DOHH2 (cell line): ENCODE results near the gene H1-8.
"Not testable (repeated sequence)": the region's sequence is repeated elsewhere in the genome, so short reads cannot be mapped to it uniquely, and the experiment has no call there.

Source experiments
- H3F3A ChIP-seq: fragments of 200-600 bp; sonication (generic), shearing (Covaris generic); 2 replicates; pipeline ENCODE4 v1.6.0; 2016; ENCODE audit warnings: antibody characterized with exemption, mild to moderate bottlenecking; ENCODE audit not compliant: control insufficient read depth, insufficient read depth
- H3K27ac ChIP-seq: fragments of 200-600 bp; sonication (generic); 2 replicates; pipeline ENCODE4 v1.5.1; 2014; ENCODE audit warnings: low read depth, mild to moderate bottlenecking, low read length, moderate library complexity
- H3K27me3 ChIP-seq: fragments of 200-600 bp; sonication (generic); 2 replicates; pipeline ENCODE4 v1.6.1; 2014; ENCODE audit warnings: mild to moderate bottlenecking, low read length, mixed read lengths; ENCODE audit not compliant: control insufficient read depth
- H3K36me3 ChIP-seq: fragments of 200-600 bp; sonication (generic); 2 replicates; pipeline ENCODE4 v1.6.1; 2014; ENCODE audit warnings: mild to moderate bottlenecking, low read length, moderate library complexity, mixed read lengths; ENCODE audit not compliant: control insufficient read depth
- H3K4me1 ChIP-seq: fragments of 200-600 bp; sonication (generic); 2 replicates; pipeline ENCODE4 v1.6.1; 2014; ENCODE audit warnings: mild to moderate bottlenecking, low read length, mixed read lengths; ENCODE audit not compliant: control insufficient read depth
- H3K4me2 ChIP-seq: fragments of 200-600 bp; sonication (generic); 2 replicates; pipeline ENCODE4 v1.6.0; 2014; ENCODE audit warnings: mild to moderate bottlenecking, low read length, moderate library complexity
- H3K4me3 ChIP-seq: fragments of 200-600 bp; sonication (generic); 2 replicates; pipeline ENCODE4 v1.5.1; 2014; ENCODE audit warnings: mild to moderate bottlenecking, low read length, mixed read lengths
- H3K79me2 ChIP-seq: fragments of 200-600 bp; sonication (generic); 2 replicates; pipeline ENCODE4 v1.6.1; 2014; ENCODE audit warnings: mild to moderate bottlenecking, low read length, mixed read lengths; ENCODE audit not compliant: control insufficient read depth
- H3K9me2 ChIP-seq: fragments of 200-600 bp; sonication (generic); replicated peaks from 2 replicates; pipeline ENCODE4 v1.6.1; 2014; ENCODE audit warnings: mild to moderate bottlenecking, low read length, mixed read lengths; ENCODE audit not compliant: control insufficient read depth
- H3K9me3 ChIP-seq: fragments of 200-600 bp; sonication (generic); 2 replicates; pipeline ENCODE4 v1.6.1; 2014; ENCODE audit warnings: antibody characterized with exemption, low read length, mixed read lengths; ENCODE audit not compliant: control insufficient read depth, insufficient read depth
- H4K20me1 ChIP-seq: fragments of 200-600 bp; sonication (generic); 2 replicates; pipeline ENCODE4 v1.6.0; 2014; ENCODE audit warnings: low read depth, mild to moderate bottlenecking, antibody characterized with exemption, low read length, moderate library complexity; ENCODE audit not compliant: control insufficient read depth, insufficient read depth
- EZH2phosphoT487 ChIP-seq: fragments of 200-600 bp; sonication (generic); IDR thresholded peaks from 2 replicates; pipeline ENCODE4 v1.6.1; 2017; ENCODE audit warnings: borderline replicate concordance, mild to moderate bottlenecking, antibody characterized with exemption, low read length, moderate library complexity, mixed read lengths
- TF ChIP-seq, protein P1 (sequence below): fragments of 200-600 bp; sonication (generic); IDR thresholded peaks from one replicate; pipeline ENCODE4 v1.5.1; 2014; ENCODE audit warnings: antibody characterized with exemption, mild to moderate bottlenecking, low read depth, low read length; ENCODE audit not compliant: poor library complexity, severe bottlenecking

H1-8 gene

DNA sequence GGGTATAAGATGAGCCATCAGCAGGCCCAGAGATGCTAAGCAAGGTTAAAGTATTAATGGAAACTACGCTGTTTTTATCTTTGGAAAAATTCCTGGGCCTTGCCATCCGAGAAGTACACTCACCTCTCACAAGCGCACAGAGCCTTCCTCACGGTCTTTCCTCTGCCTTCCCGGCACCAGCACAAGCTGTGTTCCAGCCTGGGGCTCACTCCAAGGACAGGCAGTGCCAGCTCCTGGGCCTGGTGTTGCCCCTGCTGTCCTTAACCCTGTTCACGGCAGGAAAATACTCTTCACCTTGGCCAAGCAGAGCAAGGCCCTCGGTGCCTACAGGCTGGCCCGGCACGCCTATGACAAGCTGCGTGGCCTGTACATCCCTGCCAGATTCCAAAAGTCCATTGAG, 28.9 kb upstream of the H1-8 start:
- no peaks in the 10 kb centered on the region for H3K9me3 ChIP-seq
- no peaks in the 10 kb centered on the region for H3K79me2 ChIP-seq
- H3K27ac ChIP-seq, result no peak overlapping the region
- H3K36me3 ChIP-seq, result no peaks in the 10 kb centered on the region
- H4K20me1 ChIP-seq, result no peaks in the 10 kb centered on the region
- H3K4me1 ChIP-seq, result peaks cover 3% of the 10 kb centered on the region
- H3K4me3 ChIP-seq, result no peak overlapping the region
- no peaks in the 10 kb centered on the region for H3F3A ChIP-seq
- no peak for TF ChIP-seq EZH2phosphoT487
- TF ChIP-seq, protein P1, sequence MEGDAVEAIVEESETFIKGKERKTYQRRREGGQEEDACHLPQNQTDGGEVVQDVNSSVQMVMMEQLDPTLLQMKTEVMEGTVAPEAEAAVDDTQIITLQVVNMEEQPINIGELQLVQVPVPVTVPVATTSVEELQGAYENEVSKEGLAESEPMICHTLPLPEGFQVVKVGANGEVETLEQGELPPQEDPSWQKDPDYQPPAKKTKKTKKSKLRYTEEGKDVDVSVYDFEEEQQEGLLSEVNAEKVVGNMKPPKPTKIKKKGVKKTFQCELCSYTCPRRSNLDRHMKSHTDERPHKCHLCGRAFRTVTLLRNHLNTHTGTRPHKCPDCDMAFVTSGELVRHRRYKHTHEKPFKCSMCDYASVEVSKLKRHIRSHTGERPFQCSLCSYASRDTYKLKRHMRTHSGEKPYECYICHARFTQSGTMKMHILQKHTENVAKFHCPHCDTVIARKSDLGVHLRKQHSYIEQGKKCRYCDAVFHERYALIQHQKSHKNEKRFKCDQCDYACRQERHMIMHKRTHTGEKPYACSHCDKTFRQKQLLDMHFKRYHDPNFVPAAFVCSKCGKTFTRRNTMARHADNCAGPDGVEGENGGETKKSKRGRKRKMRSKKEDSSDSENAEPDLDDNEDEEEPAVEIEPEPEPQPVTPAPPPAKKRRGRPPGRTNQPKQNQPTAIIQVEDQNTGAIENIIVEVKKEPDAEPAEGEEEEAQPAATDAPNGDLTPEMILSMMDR, result no peak
- H3K27me3 ChIP-seq, result no peaks in the 10 kb centered on the region
- H3K4me2 ChIP-seq, result no peak overlapping the region
- no peaks in the 10 kb centered on the region for H3K9me2 ChIP-seq

DNA sequence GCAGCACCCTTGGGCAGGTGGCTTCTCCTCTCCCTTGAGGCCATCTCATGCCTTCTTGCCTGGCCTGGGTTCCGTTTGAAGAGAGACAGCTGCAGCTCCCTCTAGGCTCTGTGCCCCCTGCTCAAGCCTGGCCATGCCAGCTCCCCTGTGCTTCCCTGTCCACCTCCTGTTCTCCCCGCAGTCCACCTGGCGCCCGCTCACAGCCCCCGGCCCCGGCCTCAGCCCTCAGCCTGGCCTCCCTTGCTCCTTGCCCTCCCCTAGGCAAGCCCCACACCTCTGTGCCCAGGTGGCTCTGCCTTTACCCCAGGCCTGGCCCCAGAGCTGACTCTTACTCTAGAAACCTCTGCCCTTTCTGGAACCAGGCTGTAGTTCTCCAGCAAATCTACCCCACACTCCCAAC, 28.4 kb upstream of the H1-8 start:
- no peaks in the 10 kb centered on the region for H3K36me3 ChIP-seq
- no peak overlapping the region for H3K4me2 ChIP-seq
- peaks cover 3% of the 10 kb centered on the region for H3K4me1 ChIP-seq
- no peaks in the 10 kb centered on the region for H3K9me2 ChIP-seq
- no peaks in the 10 kb centered on the region for H3F3A ChIP-seq
- H3K9me3 ChIP-seq, result no peaks in the 10 kb centered on the region
- no peaks in the 10 kb centered on the region for H3K27me3 ChIP-seq
- TF ChIP-seq, protein P1, result no peak
- TF ChIP-seq EZH2phosphoT487, result no peak
- H3K79me2 ChIP-seq, result no peaks in the 10 kb centered on the region
- H4K20me1 ChIP-seq, result no peaks in the 10 kb centered on the region
- no peak overlapping the region for H3K27ac ChIP-seq
- H3K4me3 ChIP-seq, result no peak overlapping the region

DNA sequence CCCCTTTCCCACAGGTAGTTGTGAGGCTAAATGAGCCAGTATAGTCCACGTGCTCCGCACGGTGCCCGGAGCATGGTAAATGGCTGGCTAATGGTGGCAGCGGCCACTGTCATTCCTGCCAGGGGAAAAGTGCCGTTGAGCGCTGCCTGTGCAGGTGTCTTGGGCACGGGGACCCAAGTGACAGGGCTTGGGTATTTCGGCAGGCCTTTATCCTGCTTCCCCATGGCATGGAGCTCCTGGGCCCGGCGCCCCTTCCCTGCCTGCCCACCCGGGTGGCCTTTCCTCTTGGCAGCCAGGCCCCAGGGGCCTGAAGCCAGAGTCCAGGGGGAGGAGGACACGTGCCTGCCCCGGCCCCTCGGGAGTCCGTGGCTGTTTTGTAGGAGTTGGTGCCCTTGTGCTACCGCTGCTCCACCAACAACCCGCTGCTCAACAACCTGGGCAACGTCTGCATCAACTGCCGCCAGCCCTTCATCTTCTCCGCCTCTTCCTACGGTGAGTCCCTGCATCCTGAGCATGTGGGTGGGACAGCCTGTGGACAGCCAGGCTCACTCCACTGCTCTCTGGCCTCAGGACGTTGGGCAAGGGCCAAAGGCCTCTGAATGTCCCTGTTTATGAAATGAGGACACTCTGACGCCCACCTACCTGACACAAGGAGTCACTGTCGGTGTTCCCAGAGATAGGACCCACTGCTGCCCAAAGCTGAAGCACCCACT, 27.7 kb upstream of the H1-8 start:
- H3K27me3 ChIP-seq, H3K4me2 ChIP-seq: not testable (repeated sequence)

DNA sequence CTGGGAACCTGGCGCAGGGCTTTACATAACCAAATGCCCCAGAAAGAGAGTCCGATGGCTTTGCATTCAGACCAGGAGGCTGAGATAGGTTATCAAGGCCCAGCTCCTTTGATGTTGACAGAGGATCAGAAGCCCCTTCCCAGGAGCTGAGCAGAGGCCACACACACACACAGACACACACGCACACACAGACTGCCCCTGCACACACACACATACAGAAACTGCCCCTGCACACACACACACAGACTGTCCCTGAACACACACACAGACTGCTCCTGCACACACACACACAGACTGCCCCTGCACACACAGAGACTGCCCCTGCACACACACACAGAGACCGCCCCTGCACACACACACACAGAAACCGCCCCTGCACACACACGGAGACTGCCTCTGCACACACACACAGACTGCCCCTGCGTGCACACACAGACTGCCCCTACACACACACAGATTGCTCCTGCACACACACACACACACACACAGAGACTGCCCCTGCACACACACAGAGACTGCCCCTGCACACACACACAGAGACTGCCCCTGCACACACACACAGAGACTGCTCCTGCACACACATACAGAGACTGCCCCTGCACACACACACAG, 27.0 kb upstream of the H1-8 start:
- H3K36me3 ChIP-seq, H3K4me2 ChIP-seq, H3K4me1 ChIP-seq, H3K27me3 ChIP-seq, H4K20me1 ChIP-seq, H3F3A ChIP-seq, H3K27ac ChIP-seq, H3K9me2 ChIP-seq, H3K79me2 ChIP-seq, H3K4me3 ChIP-seq, H3K9me3 ChIP-seq: not testable (repeated sequence)

More for the DNA sequence above, 27.7 kb upstream of the H1-8 start:
- H3K79me2 ChIP-seq, H3F3A ChIP-seq, H3K9me2 ChIP-seq, H3K27ac ChIP-seq, H4K20me1 ChIP-seq, H3K36me3 ChIP-seq, H3K4me3 ChIP-seq, H3K4me1 ChIP-seq, H3K9me3 ChIP-seq: not testable (repeated sequence)
